ENCODE measurements around the gene KIAA1755. TPM values are rescaled to one million over a fixed set of nuclear protein-coding genes. Genes with fewer than 3 reads are reported as not detected.

KIAA1755 gene
- total RNA-seq, 1 experiment from 2014 or later, result 0.17 TPM

- Histone ChIP-seq H3K9me3 (ENCODE audit: control insufficient read depth, low read depth, low read length) (no peaks in the 10 kb centered on the region), H3K14ac (ENCODE audit: insufficient read depth, low read length) (no peak overlapping the region), H3T11ph (ENCODE audit: low read length) (no peak overlapping the region), H3K4me2 (ENCODE audit: insufficient read depth, insufficient read length, low read length) (no peak overlapping the region), H2BK120ac (ENCODE audit: low read depth, low read length, poor library complexity, severe bottlenecking) (no peak overlapping the region), H2BK20ac (ENCODE audit: low read depth, low read length, poor library complexity, severe bottlenecking) (no peak overlapping the region), H3K4ac (ENCODE audit: low read depth, low read length) (no peak overlapping the region), H3K56ac (ENCODE audit: insufficient read length, low read depth, low read length) (no peak overlapping the region), H2AK5ac (ENCODE audit: insufficient read length, low read length) (no peak overlapping the region), H2BK5ac (ENCODE audit: insufficient read length, low read length) (no peak overlapping the region), H3K79me1 (ENCODE audit: insufficient read depth, low read depth, low read length, poor library complexity, severe bottlenecking) (no peaks in the 10 kb centered on the region), H4K5ac (ENCODE audit: insufficient read length, low read depth, low read length) (no peak overlapping the region), H3K27me3 (ENCODE audit: insufficient read depth, low read length) (no peaks in the 10 kb centered on the region), H2BK15ac (ENCODE audit: low read depth, low read length) (no peak overlapping the region), H4K91ac (ENCODE audit: insufficient read length, low read depth, low read length) (no peak overlapping the region), H3K18ac (ENCODE audit: insufficient read length, low read depth, low read length) (no peak overlapping the region), H3K23ac (ENCODE audit: insufficient read length, low read depth, low read length) (no peak overlapping the region), H3K9ac (ENCODE audit: extremely low read depth, insufficient read length, low read length) (no peak overlapping the region), H4K20me1 (ENCODE audit: control insufficient read depth, insufficient read depth, insufficient read length) (no peaks in the 10 kb centered on the region), H3K4me1 (ENCODE audit: insufficient read depth, low read length) (no peaks in the 10 kb centered on the region), H2AFZ (ENCODE audit: low read length) (no peak overlapping the region), H3K27ac (ENCODE audit: insufficient read length, low read depth, low read length) (no peak overlapping the region), H3K79me2 (ENCODE audit: insufficient read depth, low read length) (no peaks in the 10 kb centered on the region), H4K8ac (replicated peaks; ENCODE audit: insufficient read length, low read depth, low read length) (no peak overlapping the region), H2BK12ac (ENCODE audit: insufficient read length, low read depth, low read length) (no peak overlapping the region), H3K23me2 (ENCODE audit: insufficient read length, low read depth, low read length, poor library complexity, severe bottlenecking) (no peaks in the 10 kb centered on the region)
- H3K27ac Mint-ChIP-seq, result no peak overlapping the region
- TF ChIP-seq, protein P1, sequence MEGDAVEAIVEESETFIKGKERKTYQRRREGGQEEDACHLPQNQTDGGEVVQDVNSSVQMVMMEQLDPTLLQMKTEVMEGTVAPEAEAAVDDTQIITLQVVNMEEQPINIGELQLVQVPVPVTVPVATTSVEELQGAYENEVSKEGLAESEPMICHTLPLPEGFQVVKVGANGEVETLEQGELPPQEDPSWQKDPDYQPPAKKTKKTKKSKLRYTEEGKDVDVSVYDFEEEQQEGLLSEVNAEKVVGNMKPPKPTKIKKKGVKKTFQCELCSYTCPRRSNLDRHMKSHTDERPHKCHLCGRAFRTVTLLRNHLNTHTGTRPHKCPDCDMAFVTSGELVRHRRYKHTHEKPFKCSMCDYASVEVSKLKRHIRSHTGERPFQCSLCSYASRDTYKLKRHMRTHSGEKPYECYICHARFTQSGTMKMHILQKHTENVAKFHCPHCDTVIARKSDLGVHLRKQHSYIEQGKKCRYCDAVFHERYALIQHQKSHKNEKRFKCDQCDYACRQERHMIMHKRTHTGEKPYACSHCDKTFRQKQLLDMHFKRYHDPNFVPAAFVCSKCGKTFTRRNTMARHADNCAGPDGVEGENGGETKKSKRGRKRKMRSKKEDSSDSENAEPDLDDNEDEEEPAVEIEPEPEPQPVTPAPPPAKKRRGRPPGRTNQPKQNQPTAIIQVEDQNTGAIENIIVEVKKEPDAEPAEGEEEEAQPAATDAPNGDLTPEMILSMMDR (conservative IDR thresholded peaks at IDR 0.05), result no peak
- H3K27me3 Mint-ChIP-seq (ENCODE audit: low read depth), result no peaks in the 10 kb centered on the region; the same call in 1 of the 2 replicates
- no peak for DNase-seq
- no CpG with 5 or more reads among the region's 8 CpGs for WGBS (ENCODE audit: extremely low coverage, insufficient read length, low lambda C conversion rate)
- no peaks in the 10 kb centered on the region for H3K9me3 Mint-ChIP-seq
- H3K4me3 Mint-ChIP-seq, result no peak overlapping the region
- no peaks in the 10 kb centered on the region for H3K36me3 Mint-ChIP-seq (ENCODE audit: insufficient read depth in 1 of 3, low read depth in 3 of 3)
- peaks cover 3 to 13% of the 10 kb centered on the region in 2 experiments; a peak in 2 of 4 replicates for H3K4me1 Mint-ChIP-seq
These were observed 82.5 kb downstream of the KIAA1755 start for GRCh38 chr20:38178065-38178491.

Data from H9 (cell line).